Muscle of arm (tissue), 12 donors: Measurements from ENCODE around the gene AXIN1. TPM values are rescaled to one million over a fixed set of nuclear protein-coding genes. Genes with fewer than 3 reads are reported as not detected.
"Not testable (repeated sequence)": the region's sequence is repeated elsewhere in the genome, so short reads cannot be mapped to it uniquely, and the experiment has no call there.

Experiments
- DNase-seq: peaks from one replicate; pipeline ENCODE4 v3.0.0-alpha.2; 2013
- polyA plus RNA-seq, 12 donors: library from polyadenylated mRNA; unstranded; fragments of 120-200 nt; gene quantifications; one replicate each; pipeline ENCODE4 v1.2.1, GENCODE V29; 2013; ENCODE audit not compliant: insufficient read length in 12 of 12

The AXIN1 gene
- polyA plus RNA-seq, 12 donors = 8.1 to 21.7 (median 10.7) TPM; not detected in 1

DNA sequence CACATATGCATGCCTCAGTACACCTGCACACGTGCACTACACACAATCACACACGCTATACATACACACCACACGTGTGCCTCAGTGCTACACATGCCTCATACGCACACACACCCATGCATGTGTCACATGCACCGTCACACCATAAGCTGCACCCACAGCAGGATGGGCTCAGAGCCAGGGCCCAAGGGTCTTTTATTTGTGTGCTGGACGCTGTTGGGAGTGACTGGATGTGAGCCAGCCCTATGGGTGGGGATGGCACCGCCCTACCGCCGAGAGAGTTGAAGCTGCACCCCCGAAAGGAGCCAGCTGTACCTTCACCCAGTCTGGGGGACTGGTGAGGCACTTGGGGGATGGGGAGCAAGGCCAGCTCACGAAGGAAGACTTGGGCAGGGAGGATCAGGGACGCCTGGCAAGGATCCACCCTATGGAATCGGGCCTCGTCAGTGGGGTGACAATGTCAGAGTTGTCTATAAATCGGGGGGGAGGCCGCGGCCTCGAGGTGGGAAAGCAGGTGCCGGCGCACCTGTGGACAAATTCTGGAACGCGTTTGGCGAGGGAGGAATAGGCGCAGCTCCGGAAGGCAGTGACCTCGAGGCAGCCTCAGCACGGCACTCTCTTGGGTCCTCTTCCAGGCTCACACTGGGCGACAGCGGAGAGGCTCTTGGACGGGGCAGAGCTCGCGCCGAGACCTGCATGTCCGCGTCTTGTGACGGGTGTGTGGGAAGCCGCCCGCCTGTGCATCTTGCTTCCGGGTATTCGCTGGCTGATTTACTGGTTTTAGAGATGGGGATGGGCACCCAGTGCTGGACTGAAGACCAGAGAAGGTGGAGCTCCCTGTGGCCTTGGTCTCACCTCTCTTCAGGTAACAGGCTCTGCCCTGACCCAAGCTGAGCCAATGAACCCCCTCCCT is 84.1 kb downstream of the AXIN1 start:
- no peak for DNase-seq

- not testable (repeated sequence) for DNase-seq
These were observed 85.0 kb downstream of the AXIN1 start for GRCh38 chr16:267562-267961.

DNA sequence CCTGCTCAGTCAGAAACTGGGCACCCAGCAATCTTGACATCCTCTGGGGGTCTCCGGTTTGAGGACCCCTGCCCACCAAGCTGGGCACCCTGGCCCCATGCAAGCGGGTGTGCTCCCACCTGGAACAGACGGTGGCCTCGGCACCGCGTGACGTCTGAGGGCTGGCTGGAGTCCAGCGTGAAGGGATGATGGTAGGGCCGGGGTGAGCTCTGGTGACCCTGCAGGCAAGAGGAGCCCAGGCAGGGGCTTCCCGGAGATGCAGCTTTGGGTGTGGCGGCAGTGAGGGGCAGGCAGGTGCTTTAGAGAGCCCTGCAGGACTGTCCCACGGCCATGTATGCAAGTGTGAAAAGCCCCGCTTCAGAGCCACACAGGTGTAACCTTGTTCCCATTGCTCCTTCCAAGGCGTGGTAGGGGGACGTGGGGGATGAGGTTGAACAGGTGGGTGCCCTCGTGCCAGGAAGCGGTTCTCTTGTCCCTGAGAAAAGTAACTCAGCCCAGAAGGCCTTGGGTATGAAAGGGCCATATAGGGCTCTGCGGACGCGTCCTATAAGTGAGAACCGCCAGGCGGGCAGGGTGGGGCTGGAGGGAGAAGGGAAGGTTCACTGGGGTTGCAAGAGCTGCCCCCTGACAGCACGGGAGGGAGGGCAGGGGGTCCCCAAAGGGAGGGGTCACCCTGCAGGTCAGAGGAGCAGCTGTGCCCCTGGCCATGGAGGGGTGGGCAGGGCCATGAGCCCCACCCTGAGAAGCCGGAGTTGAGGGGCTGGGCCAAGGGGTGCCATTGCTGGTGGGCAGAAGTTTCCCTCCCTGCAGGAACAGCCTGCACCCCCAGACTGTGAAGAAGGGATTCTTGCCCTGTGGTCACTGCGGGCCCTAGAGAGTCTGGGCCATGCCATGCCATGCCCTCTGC is 86.0 kb downstream of the AXIN1 start:
- no peak for DNase-seq

DNA sequence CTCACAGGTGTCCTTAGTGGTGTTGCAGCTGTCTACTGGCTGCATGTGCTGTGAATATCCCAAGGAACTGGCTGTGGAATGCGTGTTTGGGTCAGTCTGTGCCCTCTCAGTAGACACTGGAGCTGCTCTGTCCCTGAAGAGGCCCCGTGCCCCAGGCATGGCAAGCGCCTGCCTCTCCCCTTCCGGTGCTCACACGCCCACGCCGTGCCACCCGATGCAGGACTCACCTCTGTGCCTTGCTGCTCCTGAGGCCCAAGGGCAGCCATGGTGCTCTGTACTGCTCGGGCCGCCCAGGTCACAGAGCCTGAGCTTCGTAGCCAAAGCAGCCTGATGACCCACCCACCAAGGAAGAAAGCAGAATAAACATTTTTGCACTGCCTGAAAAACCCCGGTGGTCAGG is 86.8 kb downstream of the AXIN1 start:
- no peak for DNase-seq

- DNase-seq = no peak
These were observed 87.5 kb downstream of the AXIN1 start for GRCh38 chr16:265002-265529.

DNA sequence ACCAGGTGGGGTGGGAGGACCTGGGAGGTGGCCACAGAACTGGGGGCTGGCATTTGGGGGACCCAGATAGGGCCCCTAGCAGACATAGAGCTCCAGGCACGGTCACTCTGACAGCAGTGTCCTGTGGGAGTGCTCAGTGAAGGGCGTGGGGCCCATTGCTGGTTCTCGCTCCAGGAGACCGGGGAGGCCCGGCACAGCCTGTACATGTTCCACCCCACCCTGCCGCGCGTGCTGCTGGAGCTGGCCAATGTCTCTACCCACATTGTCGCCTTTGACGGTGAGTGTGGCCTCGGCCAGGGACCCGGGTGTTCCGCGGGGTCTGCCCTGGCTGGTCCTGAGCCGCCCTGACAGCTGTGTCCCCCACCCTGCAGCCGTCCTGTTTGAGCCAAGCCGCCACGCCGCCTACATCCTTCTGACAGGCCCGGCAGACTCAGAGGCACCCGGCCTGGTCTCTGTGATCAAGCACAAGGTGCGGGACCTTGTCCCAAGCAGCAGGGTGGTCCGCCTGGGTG is 88.0 kb downstream of the AXIN1 start:
- no peak for DNase-seq

GRCh38 chr16:263944-264343 is 88.6 kb downstream of the AXIN1 start:
- no peak for DNase-seq

DNA sequence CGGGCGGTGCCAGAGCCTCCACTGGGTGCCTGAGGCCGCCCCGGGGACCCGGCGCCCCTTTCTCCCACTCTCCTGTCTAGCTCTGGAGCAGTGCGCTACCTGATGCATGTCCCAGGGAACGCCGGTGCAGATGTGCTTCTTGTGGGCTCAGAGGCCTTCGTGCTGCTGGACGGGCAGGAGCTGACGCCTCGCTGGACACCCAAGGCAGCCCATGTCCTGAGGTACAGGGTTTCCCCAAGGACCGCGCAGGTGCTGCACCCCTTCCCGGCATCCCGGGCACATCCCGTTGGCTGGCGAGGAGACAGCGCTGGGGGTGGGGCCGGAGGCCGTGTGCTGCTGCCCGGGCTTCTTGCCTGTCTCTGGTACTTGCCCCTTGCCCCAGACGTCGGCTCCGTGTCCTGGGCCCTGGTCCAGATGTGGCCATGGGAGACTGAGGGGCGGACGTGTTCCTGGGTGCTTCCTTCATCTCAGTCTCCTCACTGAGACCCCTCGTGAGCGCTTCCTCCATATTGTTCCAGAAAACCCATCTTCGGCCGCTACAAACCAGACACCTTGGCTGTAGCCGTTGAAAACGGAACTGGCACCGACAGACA is 89.2 kb downstream of the AXIN1 start:
- DNase-seq = no peak

DNA sequence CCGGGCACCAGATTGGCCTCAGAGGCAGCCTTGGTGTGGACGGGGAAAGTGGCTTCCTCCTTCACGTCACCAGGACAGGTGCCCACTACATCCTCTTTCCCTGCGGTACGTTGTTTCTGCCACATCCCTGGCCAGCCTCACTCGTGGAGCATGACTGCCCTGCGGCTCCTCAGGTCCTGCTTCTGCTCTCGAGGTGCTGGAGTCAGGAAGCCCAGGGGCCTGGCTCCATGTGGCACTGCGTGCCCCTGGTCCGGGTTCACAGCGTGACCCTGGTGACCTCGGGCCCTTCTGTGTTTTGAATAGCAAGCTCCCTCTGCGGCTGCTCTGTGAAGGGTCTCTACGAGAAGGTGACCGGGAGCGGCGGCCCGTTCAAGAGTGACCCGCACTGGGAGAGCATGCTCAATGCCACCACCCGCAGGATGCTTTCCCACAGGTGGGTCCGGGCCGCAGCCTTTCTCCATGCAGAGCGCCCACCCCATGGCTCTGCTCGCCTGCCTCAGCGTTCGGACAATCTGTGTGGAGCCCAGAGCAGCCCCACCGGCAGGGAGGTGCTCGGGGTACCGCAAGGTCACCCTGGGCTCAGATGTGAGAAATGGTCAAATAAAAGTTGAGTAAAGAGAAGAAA is 90.3 kb downstream of the AXIN1 start:
- DNase-seq = no peak

DNA sequence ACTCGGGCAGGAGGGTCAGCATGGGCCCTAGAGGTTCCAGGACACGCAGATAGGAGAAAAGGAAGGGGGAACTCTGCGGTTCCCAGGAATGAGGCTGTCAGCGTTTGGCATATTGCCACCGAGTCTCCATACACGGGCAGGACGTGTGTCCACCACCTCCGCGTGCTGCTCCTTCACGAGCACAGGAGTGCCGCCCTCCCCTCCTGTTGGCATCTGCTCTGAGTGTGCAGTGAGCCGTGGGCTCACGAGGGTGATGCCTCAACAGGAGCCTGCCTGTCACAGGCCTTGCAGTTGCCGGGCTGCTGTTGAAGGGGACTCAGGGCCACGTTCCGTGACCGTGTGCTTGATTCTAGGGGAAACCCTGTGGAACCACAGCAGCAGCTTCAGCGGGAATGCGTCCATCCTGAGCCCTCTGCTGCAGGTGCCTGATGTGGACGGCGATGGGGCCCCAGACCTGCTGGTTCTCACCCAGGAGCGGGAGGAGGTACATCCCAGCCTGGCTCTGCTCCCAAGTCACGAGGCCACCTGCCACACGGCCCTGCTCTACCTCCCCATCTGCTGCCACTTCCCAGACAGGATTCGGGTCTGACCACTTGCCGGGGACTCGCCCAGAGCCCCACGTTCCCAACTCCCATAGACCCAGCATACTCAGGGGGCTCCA is 91.4 kb downstream of the AXIN1 start:
- no peak for DNase-seq

GRCh38 chr16:260326-260725 is 92.2 kb downstream of the AXIN1 start:
- DNase-seq = no peak

- DNase-seq = no peak
These were observed 92.7 kb downstream of the AXIN1 start for GRCh38 chr16:259814-260253.

- DNase-seq = no peak
These were observed 93.3 kb downstream of the AXIN1 start for GRCh38 chr16:259226-259625.

DNA sequence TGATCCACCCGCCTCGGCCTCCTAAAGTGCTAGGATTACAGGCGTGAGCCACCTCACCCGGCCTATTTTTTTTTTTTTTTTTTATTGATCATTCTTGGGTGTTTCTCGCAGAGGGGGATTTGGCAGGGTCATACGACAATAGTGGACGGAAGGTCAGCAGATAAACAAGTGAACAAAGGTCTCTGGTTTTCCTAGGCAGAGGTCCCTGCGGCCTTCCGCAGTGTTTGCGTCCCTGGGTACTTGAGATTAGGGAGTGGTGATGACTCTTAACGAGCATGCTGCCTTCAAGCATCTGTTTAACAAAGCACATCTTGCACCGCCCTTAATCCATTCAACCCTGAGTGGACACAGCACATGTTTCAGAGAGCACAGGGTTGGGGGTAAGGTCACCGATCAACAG is 94.4 kb downstream of the AXIN1 start:
- DNase-seq = not testable (repeated sequence)

DNA sequence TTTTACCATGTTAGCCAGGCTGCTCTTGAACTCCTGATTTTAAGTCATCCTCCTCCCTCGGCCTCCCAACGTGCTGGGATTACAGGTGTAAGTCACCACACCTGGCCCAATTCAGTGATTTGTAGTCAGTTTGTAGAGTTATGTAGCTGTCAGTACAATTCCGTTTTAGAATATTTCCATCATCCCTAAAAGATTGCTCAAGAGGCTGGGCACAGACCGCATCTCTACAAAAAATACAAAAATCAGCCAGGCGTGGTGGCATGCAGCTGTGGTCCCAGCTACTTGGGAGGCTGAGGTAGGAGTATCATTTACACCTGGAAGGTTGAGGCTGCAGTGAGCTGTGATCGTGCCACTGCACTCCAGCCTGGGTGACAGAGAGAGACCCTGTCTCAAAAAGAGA is 97.3 kb downstream of the AXIN1 start:
- no peak for DNase-seq

DNA sequence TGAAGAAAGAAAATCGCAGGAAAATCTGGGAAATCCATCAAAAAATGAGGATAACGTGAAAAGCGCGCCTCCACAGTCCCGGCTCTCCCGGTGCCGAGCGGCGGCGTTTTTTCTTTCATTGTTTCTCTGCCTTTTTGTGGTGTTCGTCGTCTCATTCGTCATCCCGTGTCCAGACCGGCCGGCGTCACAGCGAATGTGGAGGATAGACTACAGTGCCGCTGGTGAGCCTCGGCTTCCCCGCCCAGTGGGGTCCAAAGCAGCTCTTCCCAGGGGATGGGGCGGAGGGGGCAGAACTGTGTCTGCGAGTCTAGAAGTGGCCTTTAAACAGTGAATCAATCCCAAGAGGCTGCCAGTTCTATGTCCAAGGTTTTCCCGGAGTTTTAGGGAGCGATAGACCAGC is 98.1 kb downstream of the AXIN1 start:
- no peak for DNase-seq

DNA sequence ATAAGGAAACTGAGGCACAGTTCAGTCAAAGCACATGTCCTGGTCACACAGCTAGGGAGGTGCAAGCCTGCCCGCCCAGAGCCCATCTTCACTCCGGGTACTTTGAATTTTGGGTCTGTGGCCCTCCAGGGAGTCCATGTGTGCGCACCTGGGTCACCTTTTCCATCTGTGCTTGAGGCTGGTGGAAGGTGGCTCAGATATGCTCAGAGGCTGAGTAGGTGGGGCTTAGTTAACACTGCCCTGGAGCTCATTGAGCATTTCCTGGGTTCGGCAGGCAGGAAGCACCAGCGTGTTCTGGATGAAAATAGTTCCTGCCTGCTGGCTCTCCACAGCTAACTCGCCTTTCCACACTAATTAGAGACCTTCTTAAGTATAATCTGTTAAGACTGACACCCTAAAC is 98.7 kb downstream of the AXIN1 start:
- DNase-seq = no peak

DNA sequence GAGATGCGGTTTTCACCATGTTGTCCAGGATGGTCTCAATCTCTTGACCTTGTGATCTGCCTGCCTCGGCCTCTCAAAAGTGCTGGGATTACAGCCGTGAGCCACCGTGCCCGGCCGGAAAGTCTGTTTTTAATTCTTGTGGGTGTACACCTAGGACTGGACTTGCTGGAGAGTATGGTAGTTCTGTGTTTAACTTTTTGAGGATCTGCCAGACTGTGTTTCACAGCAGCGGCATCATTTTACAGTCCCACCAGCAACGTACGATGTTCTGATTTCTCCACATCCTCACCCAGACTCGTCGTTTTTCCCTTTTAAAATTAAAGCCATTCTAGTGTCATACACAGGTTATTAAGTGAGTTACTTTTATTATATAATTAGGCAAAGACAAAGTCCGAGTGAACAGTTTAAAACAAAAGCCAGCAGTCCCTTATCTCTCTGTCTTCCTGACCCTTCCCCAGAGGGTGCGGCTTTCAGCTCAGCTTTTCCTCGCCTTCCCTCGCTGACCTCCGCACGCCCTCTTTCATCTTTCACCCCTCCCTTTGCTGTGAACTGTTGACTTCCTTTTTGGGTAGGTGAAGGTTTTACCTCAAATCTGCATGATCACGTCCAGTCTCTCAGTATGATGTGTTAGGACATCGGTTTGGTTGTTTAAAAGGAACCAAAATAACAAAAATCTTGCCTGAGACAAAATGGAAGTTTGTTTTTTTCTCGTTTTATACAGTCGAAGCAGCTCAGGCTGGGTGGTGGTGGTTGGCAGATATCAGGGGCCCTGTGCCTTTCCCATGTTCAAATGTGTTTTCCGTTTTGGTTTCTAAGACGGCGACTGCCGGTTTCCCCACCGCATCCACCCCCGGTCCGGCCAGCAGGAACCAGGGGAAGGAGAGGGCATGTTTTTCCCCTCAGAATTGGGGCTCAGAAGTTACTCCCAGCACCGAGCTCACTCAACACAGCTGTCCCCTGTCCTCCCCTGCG is 99.9 kb downstream of the AXIN1 start:
- no peak for DNase-seq

DNA sequence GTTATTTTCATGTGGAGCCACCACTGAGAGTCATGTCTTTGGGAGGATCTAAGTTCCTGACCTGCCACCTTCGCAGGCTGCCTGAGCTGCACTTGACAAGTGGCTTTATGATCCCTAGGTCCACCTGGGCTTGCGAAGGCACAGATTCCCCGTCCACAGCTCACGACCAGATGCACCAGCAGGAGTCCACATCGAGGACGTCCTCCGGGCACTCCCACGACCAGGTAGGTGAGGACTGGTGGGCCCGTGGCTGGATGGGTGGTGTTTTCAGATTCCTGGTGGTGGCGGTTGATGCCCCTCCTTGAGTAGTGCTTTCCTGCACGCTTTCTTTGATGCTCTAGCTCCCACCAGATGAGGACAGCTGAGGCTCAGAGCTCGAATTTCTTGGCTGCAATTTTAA is 103.1 kb downstream of the AXIN1 start:
- no peak for DNase-seq

GRCh38 chr16:247027-247426 is 105.5 kb downstream of the AXIN1 start:
- no peak for DNase-seq
